Breast epithelium (tissue), 3 donors: ENCODE data around the gene DMBT1.

ENCODE experiments used
- CTCF ChIP-seq, 3 donors: fragments of 450-650 bp; IDR thresholded peaks; one replicate each; pipeline ENCODE4 v1.5.1; 2016 to 2017; ENCODE audit warnings: antibody characterized with exemption in 3 of 3, mild to moderate bottlenecking in 3 of 3, moderate library complexity in 3 of 3
- POLR2A ChIP-seq: fragments of 450-650 bp; IDR thresholded peaks from one replicate; pipeline ENCODE4 v1.6.1; 2016; ENCODE audit warnings: antibody characterized with exemption, mild to moderate bottlenecking, moderate library complexity
- POLR2AphosphoS5 ChIP-seq, 3 donors: sonication (generic); formaldehyde crosslinking; IDR thresholded peaks; one replicate each; pipeline ENCODE4 v1.6.1; 2017; ENCODE audit warnings: antibody characterized with exemption in 3 of 3

GRCh38 chr10:122689146-122689820 lies 128.7 kb downstream of the DMBT1 start:
- TF ChIP-seq CTCF (IDR thresholded peaks at IDR 0.05) (no peak), POLR2A (no peak), POLR2AphosphoS5 (IDR thresholded peaks at IDR 0.05) (no peak)
